Activated T-cell treated with anti-CD3 and anti-CD28 coated beads, Interleukin-2, amount 50 U/mL, for 4 hours (primary cell): ENCODE results near the gene ISG15. TPM values are rescaled to one million over a fixed set of nuclear protein-coding genes. Genes with fewer than 3 reads are reported as not detected.
A peak's percentile ranks its signal among the peaks of the same experiment; 100 is the strongest.
"Not testable (repeated sequence)": the region's sequence is repeated elsewhere in the genome, so short reads cannot be mapped to it uniquely, and the experiment has no call there.

Experiments
- ATAC-seq, 2 donors: fragments of 200-7000 bp; cut with Tn5 transposase; one replicate each; pipeline ENCODE4 v1.10.0; 2021
- DNase-seq: peaks from one replicate; pipeline ENCODE4 v3.0.0-alpha.2; 2020
- H3K27me3 Mint-ChIP-seq: one replicate; pipeline ENCODE4 v1.8.0; 2021; ENCODE audit warnings: low read depth, mixed read lengths
- H3K36me3 Mint-ChIP-seq: one replicate; pipeline ENCODE4 v1.8.0; 2022; ENCODE audit warnings: mixed read lengths; ENCODE audit not compliant: insufficient read depth
- H3K4me1 Mint-ChIP-seq: one replicate; pipeline ENCODE4 v1.8.0; 2021; ENCODE audit warnings: low read depth, mixed read lengths
- H3K4me3 Mint-ChIP-seq: one replicate; pipeline ENCODE4 v1.8.0; 2021; ENCODE audit warnings: mild to moderate bottlenecking, moderate library complexity, mixed read lengths
- H3K9me3 Mint-ChIP-seq: one replicate; pipeline ENCODE4 v1.8.0; 2021; ENCODE audit warnings: mixed read lengths
- total RNA-seq, 3 donors: library from RNA; stranded (reverse); gene quantifications; one replicate each; pipeline ENCODE4 v1.2.1, GENCODE V29; 2021

ISG15 gene
- total RNA-seq, 3 donors from 2014 or later, result 22.3 to 23.7 (median 22.9) TPM

DNA sequence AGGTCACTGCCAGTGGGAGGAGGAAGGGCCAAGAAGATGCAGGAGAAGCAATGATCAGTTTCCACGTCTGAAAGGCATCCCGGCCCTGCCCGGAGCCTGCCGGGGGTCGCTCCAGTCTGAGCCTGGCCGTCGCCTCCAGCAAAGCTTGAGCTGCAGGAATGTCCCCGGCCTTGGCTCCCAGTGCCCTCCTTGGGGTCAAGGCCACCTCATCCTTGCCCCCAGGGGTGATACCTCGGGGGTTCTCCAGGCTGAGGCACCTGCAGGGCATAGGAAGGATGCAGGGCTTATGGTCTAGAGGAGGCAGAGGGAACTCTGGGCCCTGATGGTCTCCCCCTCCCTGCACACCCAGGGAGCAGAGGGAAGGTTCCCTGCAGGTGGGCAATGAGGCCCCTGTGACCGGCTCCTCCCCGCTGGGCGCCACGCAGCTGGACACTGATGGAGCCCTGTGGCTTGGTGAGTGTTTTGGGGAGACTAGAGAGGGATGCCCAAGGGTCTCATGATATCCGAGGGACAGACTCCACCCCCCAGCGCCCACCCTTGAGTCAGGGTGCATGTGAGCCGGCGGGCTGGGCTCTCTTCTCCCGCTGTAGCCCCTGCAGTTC, 40.9 kb downstream of the ISG15 start:
- DNase-seq (no peak), ATAC-seq (no peak)
- no peak overlapping the region for H3K4me3 Mint-ChIP-seq
- no peaks in the 10 kb centered on the region for H3K4me1 Mint-ChIP-seq
- H3K27me3 Mint-ChIP-seq, result peaks cover 14% of the 10 kb centered on the region
- H3K9me3 Mint-ChIP-seq, result no peaks in the 10 kb centered on the region
- H3K36me3 Mint-ChIP-seq, result no peaks in the 10 kb centered on the region

DNA sequence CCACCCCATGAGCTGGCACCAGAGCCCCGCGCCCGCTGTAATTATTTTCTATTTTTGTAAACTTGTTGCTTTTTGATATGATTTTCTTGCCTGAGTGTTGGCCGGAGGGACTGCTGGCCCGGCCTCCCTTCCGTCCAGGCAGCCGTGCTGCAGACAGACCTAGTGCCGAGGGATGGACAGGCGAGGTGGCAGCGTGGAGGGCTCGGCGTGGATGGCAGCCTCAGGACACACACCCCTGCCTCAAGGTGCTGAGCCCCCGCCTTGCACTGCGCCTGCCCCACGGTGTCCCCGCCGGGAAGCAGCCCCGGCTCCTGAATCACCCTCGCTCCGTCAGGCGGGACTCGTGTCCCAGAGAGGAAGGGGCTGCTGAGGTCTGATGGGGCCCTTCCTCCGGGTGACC, 41.7 kb downstream of the ISG15 start:
- DNase-seq, result no peak
- no peaks in the 10 kb centered on the region for H3K9me3 Mint-ChIP-seq
- ATAC-seq, result no peak
- H3K36me3 Mint-ChIP-seq, result no peaks in the 10 kb centered on the region
- peaks cover 14% of the 10 kb centered on the region for H3K27me3 Mint-ChIP-seq
- peaks cover under 1% of the 10 kb centered on the region for H3K4me1 Mint-ChIP-seq
- no peak overlapping the region for H3K4me3 Mint-ChIP-seq

GRCh38 chr1:1055841-1056736, 42.8 kb downstream of the ISG15 start:
- Mint-ChIP-seq H3K9me3 (no peaks in the 10 kb centered on the region), H3K36me3 (no peaks in the 10 kb centered on the region), H3K4me1 (peaks cover 7% of the 10 kb centered on the region), H3K4me3 (no peak overlapping the region), H3K27me3 (peaks cover 24% of the 10 kb centered on the region)
- DNase-seq, result no peak
- ATAC-seq, result no peak

DNA sequence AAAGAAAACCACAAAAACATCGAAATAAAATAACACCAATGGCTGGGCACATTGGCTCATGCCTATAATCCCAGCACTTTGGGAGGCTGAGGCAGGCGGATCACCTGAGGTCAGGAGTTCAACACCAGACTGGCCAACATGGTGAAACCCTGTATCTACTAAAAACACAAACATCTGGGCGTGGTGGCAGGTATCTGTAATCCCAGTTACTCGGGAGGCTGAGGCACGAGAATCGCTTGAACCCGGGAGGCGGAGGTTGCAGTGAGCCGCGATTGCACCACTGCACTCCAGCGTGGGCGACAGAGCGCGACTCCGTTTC, 44.4 kb downstream of the ISG15 start:
- not testable (repeated sequence) for DNase-seq, H3K9me3 Mint-ChIP-seq, H3K36me3 Mint-ChIP-seq, ATAC-seq
- Mint-ChIP-seq H3K4me1 (peaks cover 13% of the 10 kb centered on the region), H3K27me3 (peaks cover 24% of the 10 kb centered on the region), H3K4me3 (peak overlapping the region; percentile 53)

- H3K4me3 Mint-ChIP-seq, result peak overlapping the region; percentile 69
- peaks cover 19% of the 10 kb centered on the region for H3K4me1 Mint-ChIP-seq
- no peaks in the 10 kb centered on the region for H3K36me3 Mint-ChIP-seq
- no peaks in the 10 kb centered on the region for H3K9me3 Mint-ChIP-seq
- H3K27me3 Mint-ChIP-seq, result peaks cover 24% of the 10 kb centered on the region
- DNase-seq (no peak), ATAC-seq (no peak)
These were observed 45.0 kb downstream of the ISG15 start for GRCh38 chr1:1058088-1058905.

DNA sequence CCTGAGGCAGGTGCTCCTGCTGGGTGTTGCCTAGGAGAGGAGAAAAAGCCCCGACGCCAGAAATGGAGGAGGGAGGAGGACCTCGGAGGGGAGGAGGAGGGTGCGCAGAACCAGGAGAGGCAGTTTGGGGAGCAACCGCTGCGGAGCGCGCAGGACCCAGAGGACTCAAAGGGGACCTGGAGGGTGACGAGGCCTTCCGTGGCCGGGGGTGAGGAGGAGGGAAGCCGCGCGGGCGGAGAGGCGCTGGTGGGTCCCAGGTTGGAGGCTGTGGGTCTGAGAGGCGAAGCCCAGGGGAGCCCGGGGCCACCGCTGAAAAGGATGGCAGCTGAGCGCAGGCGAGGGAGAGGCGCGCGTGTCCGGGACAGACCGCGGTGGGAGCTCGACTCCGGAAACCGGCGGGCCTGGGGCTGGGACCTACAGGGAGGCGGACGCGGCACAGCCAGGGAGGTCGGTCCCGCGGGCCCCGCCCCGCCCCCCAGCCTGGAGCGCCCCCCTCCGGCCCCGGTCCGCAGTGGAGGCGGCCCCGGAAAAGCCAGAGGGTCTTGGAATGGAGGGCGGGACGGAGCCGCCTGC, 45.7 kb downstream of the ISG15 start:
- Mint-ChIP-seq H3K4me3 (peak overlapping the region; percentile 69), H3K4me1 (peaks cover 19% of the 10 kb centered on the region), H3K36me3 (no peaks in the 10 kb centered on the region), H3K27me3 (peaks cover 24% of the 10 kb centered on the region), H3K9me3 (no peaks in the 10 kb centered on the region)
- peak; percentile 27 to 39 for ATAC-seq
- no peak for DNase-seq

DNA sequence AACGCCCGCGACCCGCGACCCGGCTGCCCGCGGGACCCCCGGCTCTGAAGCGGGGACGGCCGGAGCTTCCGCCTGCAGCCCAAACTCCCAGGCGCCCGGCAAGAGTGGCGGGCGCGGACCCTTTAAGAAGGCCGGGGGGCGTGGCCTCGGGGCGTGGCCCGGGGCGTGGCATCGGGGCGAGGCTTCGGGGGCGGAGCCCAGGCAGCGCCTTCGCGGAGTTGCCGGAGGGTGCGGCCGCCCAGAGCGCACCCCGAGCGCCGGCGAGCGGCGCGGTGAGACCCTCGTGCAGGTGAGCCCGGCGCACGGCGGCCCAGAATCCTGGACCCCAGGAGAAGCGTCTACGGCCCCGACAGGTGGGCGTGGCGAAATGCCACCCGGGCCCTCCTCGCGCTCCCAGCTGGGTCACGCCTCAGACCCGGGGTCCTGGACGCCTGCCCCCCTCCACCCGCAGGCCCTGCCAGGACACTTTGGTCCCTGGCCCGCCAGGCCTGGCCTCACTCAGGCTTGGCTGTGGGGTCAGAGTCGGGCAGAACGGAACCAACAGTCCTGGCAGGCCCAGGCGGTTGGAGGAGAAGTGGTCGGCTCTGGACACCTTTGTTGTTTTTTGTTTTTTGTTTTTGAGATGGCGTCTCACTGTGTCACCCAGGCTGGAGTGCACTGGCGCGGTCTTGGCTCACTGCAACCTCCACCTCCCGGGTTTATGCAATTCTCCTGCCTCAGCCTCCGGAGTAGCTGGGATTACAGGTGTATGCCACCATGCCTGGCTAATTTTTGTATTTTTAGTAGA, 46.4 kb downstream of the ISG15 start:
- no peaks in the 10 kb centered on the region for H3K9me3 Mint-ChIP-seq
- peak; percentile 94 for DNase-seq
- peak; percentile 75 to 78 for ATAC-seq
- H3K36me3 Mint-ChIP-seq, result no peaks in the 10 kb centered on the region
- peaks cover 24% of the 10 kb centered on the region for H3K27me3 Mint-ChIP-seq
- peak overlapping the region; percentile 80 for H3K4me3 Mint-ChIP-seq
- peaks cover 24% of the 10 kb centered on the region for H3K4me1 Mint-ChIP-seq

- ATAC-seq (no peak), DNase-seq (no peak)
- Mint-ChIP-seq H3K9me3 (no peaks in the 10 kb centered on the region), H3K36me3 (no peaks in the 10 kb centered on the region), H3K27me3 (peaks cover 24% of the 10 kb centered on the region), H3K4me3 (peak overlapping the region; percentile 80), H3K4me1 (peaks cover 27% of the 10 kb centered on the region)
These were observed 47.1 kb downstream of the ISG15 start for GRCh38 chr1:1060281-1061000.

GRCh38 chr1:1061682-1062345, 48.5 kb downstream of the ISG15 start:
- Mint-ChIP-seq H3K9me3 (no peaks in the 10 kb centered on the region), H3K4me3 (peak overlapping the region; percentile 66), H3K27me3 (peaks cover 24% of the 10 kb centered on the region), H3K4me1 (peaks cover 33% of the 10 kb centered on the region), H3K36me3 (no peaks in the 10 kb centered on the region)
- DNase-seq (no peak), ATAC-seq (no peak)

GRCh38 chr1:1062348-1063163, 49.3 kb downstream of the ISG15 start:
- Mint-ChIP-seq H3K4me1 (peaks cover 33% of the 10 kb centered on the region), H3K4me3 (peak overlapping the region; percentile 65), H3K27me3 (peaks cover 23% of the 10 kb centered on the region), H3K9me3 (no peaks in the 10 kb centered on the region), H3K36me3 (no peaks in the 10 kb centered on the region)
- no peak for ATAC-seq
- no peak for DNase-seq

GRCh38 chr1:1063261-1063944, 50.1 kb downstream of the ISG15 start:
- peaks cover 15% of the 10 kb centered on the region for H3K27me3 Mint-ChIP-seq
- ATAC-seq, result no peak
- H3K4me1 Mint-ChIP-seq, result peaks cover 35% of the 10 kb centered on the region
- H3K4me3 Mint-ChIP-seq, result peak overlapping the region; percentile 65
- no peaks in the 10 kb centered on the region for H3K36me3 Mint-ChIP-seq
- DNase-seq, result no peak
- no peaks in the 10 kb centered on the region for H3K9me3 Mint-ChIP-seq
